ENCODE results near the gene RP2.

Gene RP2

DNA sequence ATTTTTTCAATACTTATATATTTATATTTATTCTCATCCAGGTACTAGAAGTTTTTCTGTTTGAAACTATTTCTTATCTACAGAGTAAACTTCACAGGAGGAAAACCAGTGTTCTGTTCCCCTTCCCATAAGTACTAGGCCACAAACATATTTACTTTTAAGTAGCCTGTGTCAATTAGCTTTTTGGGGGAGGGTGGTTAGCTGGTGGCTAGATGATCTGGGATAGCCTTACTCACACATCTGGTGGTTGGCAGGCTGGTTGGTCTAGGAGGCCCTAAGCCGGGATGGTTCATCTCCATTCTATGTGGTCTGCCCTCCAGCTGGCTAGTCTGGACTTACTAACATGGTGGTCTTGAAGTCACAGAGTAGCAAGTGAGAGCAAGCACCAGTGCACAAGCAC lies 81.6 kb downstream of the RP2 start:
- no peak for DNase-seq (ENCODE audit: low read depth in 2 of 2)

DNA sequence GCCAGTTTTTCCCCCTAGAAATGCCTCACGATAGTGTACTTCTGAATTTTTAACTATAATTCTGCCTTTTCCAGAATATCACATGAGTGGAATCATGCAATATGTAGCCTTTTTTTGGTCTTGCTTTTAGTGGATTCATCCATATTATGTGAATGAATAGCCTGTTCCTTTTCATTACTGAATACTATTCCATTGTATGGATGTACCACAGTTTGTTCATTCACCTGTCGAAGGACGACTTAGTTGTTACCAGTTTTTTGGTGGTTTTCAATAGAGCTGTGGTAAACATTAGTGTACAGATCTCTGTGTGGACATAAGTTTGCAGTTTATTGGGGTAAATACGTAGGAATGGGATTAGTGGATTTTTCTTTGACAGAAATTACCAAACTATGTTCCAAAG lies 83.4 kb downstream of the RP2 start:
- no peak for DNase-seq (ENCODE audit: low read depth in 2 of 2)

- DNase-seq (ENCODE audit: low read depth in 2 of 2), result no peak
These were observed 85.8 kb downstream of the RP2 start for GRCh38 chrX:46922611-46923010.

- no peak for DNase-seq (ENCODE audit: low read depth in 2 of 2)
These were observed 90.9 kb downstream of the RP2 start for GRCh38 chrX:46927718-46928117.

DNA sequence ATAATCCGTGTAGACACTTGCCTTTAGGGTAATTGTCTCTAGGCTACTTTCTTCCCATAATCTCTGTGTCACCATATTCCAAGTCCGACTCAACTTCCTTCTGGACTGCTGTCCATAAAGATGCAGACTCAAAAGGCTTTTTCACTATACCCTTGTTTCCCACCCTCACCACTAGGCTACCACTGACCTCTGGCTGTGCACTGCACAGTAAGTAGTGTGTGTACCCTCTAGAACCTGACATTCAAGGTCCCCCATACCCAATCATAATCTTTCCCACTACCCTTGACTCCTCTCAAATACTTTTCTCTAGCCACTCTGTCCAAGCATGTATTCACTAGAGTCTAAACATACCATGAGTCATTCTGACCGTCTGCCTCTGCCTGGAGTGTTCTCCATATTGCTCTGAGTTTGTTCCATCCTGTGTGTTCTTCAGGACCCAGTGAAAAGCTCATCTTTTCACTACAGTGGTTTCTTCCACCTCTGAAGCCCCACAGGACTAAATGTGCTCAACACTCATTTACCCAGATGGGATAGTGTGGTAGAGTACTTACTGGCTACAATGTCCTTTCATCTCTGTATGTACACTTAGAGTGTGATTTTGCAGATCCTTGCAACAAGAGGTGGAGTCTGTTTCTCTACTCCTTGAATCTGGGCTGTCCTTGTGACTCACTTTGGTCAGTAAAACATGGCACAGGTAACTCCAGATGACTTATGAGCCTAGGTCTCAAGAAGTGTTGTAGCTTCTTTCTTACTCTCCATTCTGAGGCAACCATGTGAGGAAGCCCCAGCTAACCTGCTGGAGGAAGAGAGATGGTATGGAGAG lies 92.8 kb downstream of the RP2 start:
- no peak for DNase-seq (ENCODE audit: low read depth in 2 of 2)
